ENCODE results near the gene LILRA1. TPM values are rescaled to one million over a fixed set of nuclear protein-coding genes. Genes with fewer than 3 reads are reported as not detected.
"Not testable (repeated sequence)": the region's sequence is repeated elsewhere in the genome, so short reads cannot be mapped to it uniquely, and the experiment has no call there.

The LILRA1 gene
- total RNA-seq, 2 experiments from 2014 or later, result not detected

GRCh38 chr19:54594737-54595136 lies 1.3 kb downstream of the LILRA1 start:
- no peak overlapping the region for H3K27ac ChIP-seq (ENCODE audit: low read depth, low read length, poor library complexity, severe bottlenecking)
- no peaks in the 10 kb centered on the region for H3K9me3 ChIP-seq (ENCODE audit: low read length)
- H3K36me3 ChIP-seq (ENCODE audit: insufficient read depth, low read length), result no peaks in the 10 kb centered on the region
- intact Hi-C loops (cut with micrococcal nuclease; ENCODE audit: unreplicated experiment), result no loop called here
- no peak overlapping the region for H2AFZ ChIP-seq (ENCODE audit: low read length)
- H4K20me1 ChIP-seq (ENCODE audit: insufficient read depth, low read length), result no peaks in the 10 kb centered on the region
- H3K9me2 ChIP-seq (ENCODE audit: insufficient read depth, low read length), result no peaks in the 10 kb centered on the region
- H3K4me1 ChIP-seq (ENCODE audit: insufficient read depth, low read length, poor library complexity, severe bottlenecking), result no peaks in the 10 kb centered on the region
- ChIA-PET POLR2A (no interaction called here), CTCF (ENCODE audit: unreplicated experiment) (no interaction called here)
- no peak overlapping the region for H3K4me2 ChIP-seq (ENCODE audit: low read length)
- no peaks in the 10 kb centered on the region for H3K79me2 ChIP-seq (ENCODE audit: insufficient read depth, low read depth, low read length)
- no peak for TF ChIP-seq CTCF (conservative IDR thresholded peaks at IDR 0.05; ENCODE audit: low read length)
- BruUV-seq (replicated peaks), result no TSS peak
- DNase-seq (ENCODE audit: low spot score), result no peak
- no peak overlapping the region for H3K4me3 ChIP-seq (ENCODE audit: low read depth, low read length, poor library complexity, severe bottlenecking)

- H3K36me3 ChIP-seq (ENCODE audit: insufficient read depth, low read length); H3K4me3 ChIP-seq (ENCODE audit: low read depth, low read length, poor library complexity, severe bottlenecking); H2AFZ ChIP-seq (ENCODE audit: low read length); DNase-seq (ENCODE audit: low spot score); H3K4me1 ChIP-seq (ENCODE audit: insufficient read depth, low read length, poor library complexity, severe bottlenecking); BruUV-seq (replicated peaks); H4K20me1 ChIP-seq (ENCODE audit: insufficient read depth, low read length); POLR2A ChIA-PET; intact Hi-C loops (cut with micrococcal nuclease; ENCODE audit: unreplicated experiment); H3K27ac ChIP-seq (ENCODE audit: low read depth, low read length, poor library complexity, severe bottlenecking); H3K9me2 ChIP-seq (ENCODE audit: insufficient read depth, low read length); H3K4me2 ChIP-seq (ENCODE audit: low read length); H3K79me2 ChIP-seq (ENCODE audit: insufficient read depth, low read depth, low read length); H3K9me3 ChIP-seq (ENCODE audit: low read length): not testable (repeated sequence)
- CTCF ChIA-PET (ENCODE audit: unreplicated experiment), result interaction anchor here (0.5 kb wide), 1 partner anchor 54 kb away, joined by 4 read pairs; no protein-coding TSS in a partner anchor
These were observed 2.4 kb downstream of the LILRA1 start for GRCh38 chr19:54595680-54596436.

GRCh38 chr19:54600212-54600611 lies 6.8 kb downstream of the LILRA1 start:
- Histone ChIP-seq H3K4me2 (ENCODE audit: low read length) (no peak overlapping the region), H3K4me1 (ENCODE audit: insufficient read depth, low read length, poor library complexity, severe bottlenecking) (no peaks in the 10 kb centered on the region), H3K9me2 (ENCODE audit: insufficient read depth, low read length) (no peaks in the 10 kb centered on the region), H3K27ac (ENCODE audit: low read depth, low read length, poor library complexity, severe bottlenecking) (no peak overlapping the region), H3K79me2 (ENCODE audit: insufficient read depth, low read depth, low read length) (no peaks in the 10 kb centered on the region), H3K9me3 (ENCODE audit: low read length) (peaks cover 3% of the 10 kb centered on the region; the same call in 1 of the 2 replicates), H2AFZ (ENCODE audit: low read length) (no peak overlapping the region), H3K36me3 (ENCODE audit: insufficient read depth, low read length) (no peaks in the 10 kb centered on the region), H3K4me3 (ENCODE audit: low read depth, low read length, poor library complexity, severe bottlenecking) (no peak overlapping the region), H4K20me1 (ENCODE audit: insufficient read depth, low read length) (no peaks in the 10 kb centered on the region)
- no peak for DNase-seq (ENCODE audit: low spot score)
- intact Hi-C loops (cut with micrococcal nuclease; ENCODE audit: unreplicated experiment), result no loop called here
- ChIA-PET CTCF (ENCODE audit: unreplicated experiment) (no interaction called here), POLR2A (no interaction called here)
- no TSS peak for BruUV-seq (replicated peaks)
- TF ChIP-seq EZH2phosphoT487 (IDR thresholded peaks at IDR 0.05; ENCODE audit: borderline replicate concordance, low read depth, low read length), result no peak
- no peak for TF ChIP-seq CTCF (conservative IDR thresholded peaks at IDR 0.05; ENCODE audit: low read length)

All from OCI-LY7 (cell line).